ENCODE results near the gene KRTAP10-4. TPM values are rescaled to one million over a fixed set of nuclear protein-coding genes. Genes with fewer than 3 reads are reported as not detected.

The KRTAP10-4 gene
- total and polyA plus RNA-seq, 2 of the 4 experiments (the other 2 are of a cell fraction) = not detected

GRCh38 chr21:44530903-44531605, 42.5 kb upstream of the KRTAP10-4 start:
- no peak for TF ChIP-seq CHD1 (IDR thresholded peaks at IDR 0.05; ENCODE audit: low read depth, low read length)
- no peak for TF ChIP-seq CTCF (conservative IDR thresholded peaks at IDR 0.05; ENCODE audit: low read depth, low read length)
- TF ChIP-seq RCOR1 (IDR thresholded peaks at IDR 0.05; ENCODE audit: insufficient replicate concordance, low read length) = no peak
- no peak for TF ChIP-seq USF2 (IDR thresholded peaks at IDR 0.05; ENCODE audit: low read depth, low read length)
- no peak for TF ChIP-seq MXI1 (IDR thresholded peaks at IDR 0.05; ENCODE audit: borderline replicate concordance, low read depth, low read length)
- TF ChIP-seq MAFK (IDR thresholded peaks at IDR 0.05; ENCODE audit: low read depth, low read length) = no peak
- no peak for TF ChIP-seq RAD21 (IDR thresholded peaks at IDR 0.05; ENCODE audit: low read length)
- TF ChIP-seq, protein P1, sequence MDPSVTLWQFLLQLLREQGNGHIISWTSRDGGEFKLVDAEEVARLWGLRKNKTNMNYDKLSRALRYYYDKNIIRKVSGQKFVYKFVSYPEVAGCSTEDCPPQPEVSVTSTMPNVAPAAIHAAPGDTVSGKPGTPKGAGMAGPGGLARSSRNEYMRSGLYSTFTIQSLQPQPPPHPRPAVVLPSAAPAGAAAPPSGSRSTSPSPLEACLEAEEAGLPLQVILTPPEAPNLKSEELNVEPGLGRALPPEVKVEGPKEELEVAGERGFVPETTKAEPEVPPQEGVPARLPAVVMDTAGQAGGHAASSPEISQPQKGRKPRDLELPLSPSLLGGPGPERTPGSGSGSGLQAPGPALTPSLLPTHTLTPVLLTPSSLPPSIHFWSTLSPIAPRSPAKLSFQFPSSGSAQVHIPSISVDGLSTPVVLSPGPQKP (IDR thresholded peaks at IDR 0.05; ENCODE audit: borderline replicate concordance, low read depth, low read length) = no peak
- TF ChIP-seq RFX5 (IDR thresholded peaks at IDR 0.05; ENCODE audit: low read depth, low read length) = no peak
- TF ChIP-seq MAZ (IDR thresholded peaks at IDR 0.05; ENCODE audit: borderline replicate concordance, low read depth, low read length) = no peak
- no peak for TF ChIP-seq FOS (IDR thresholded peaks at IDR 0.05; ENCODE audit: low read depth, low read length)
- TF ChIP-seq NFE2L2 (IDR thresholded peaks at IDR 0.05; ENCODE audit: low read depth, low read length) = no peak

More at GRCh38 chr21:44530903-44531605, 42.5 kb upstream of the KRTAP10-4 start:
- 56% methylated on average over 9 of the region's 23 CpGs; no CpG with 5 or more reads in 1 of the 2 experiments for WGBS, 2 experiments (ENCODE audit: extremely low coverage in 2 of 2, insufficient read length in 1 of 2)
- in situ Hi-C loops (cut with MboI; ENCODE audit: low sequenced_read_pairs) (no loop called here), dilution Hi-C loops (cut with HindIII; ENCODE audit: low sequenced_read_pairs, unreplicated experiment) (no loop called here), intact Hi-C loops (cut with micrococcal nuclease) (no loop called here)
- H2BK120ac ChIP-seq (ENCODE audit: low read depth, low read length) = no peak overlapping the region
- BruUV-seq (replicated peaks) = no TSS peak
- H3K14ac ChIP-seq (replicated peaks; ENCODE audit: low read depth, low read length) = no peak overlapping the region
- H3K56ac ChIP-seq (ENCODE audit: extremely low read depth, insufficient read depth, low read length) = no peak overlapping the region
- peaks cover 22% of the 10 kb centered on the region; the same call in 1 of the 2 replicates for H3K9me3 ChIP-seq (ENCODE audit: control insufficient read depth, insufficient read depth, low read length)
- H3K9ac ChIP-seq (ENCODE audit: low read depth, low read length) = no peak overlapping the region
- H3K27me3 ChIP-seq (ENCODE audit: control insufficient read depth, insufficient read depth, low read length) = 0 out of 2 replicates have a peak, but pooled peaks cover 2% of the 10 kb centered on the region
- H3K4ac ChIP-seq (ENCODE audit: low read depth, low read length) = no peak overlapping the region
- no peak for ATAC-seq (ENCODE audit: low read depth)
- H3K18ac ChIP-seq (ENCODE audit: low read depth, low read length) = no peak overlapping the region
- ChIA-PET CTCF (no interaction called here), POLR2A (ENCODE audit: unreplicated experiment) (no interaction called here)
- H4K20me1 ChIP-seq (ENCODE audit: insufficient read depth, low read length) = no peaks in the 10 kb centered on the region
- H4K8ac ChIP-seq (ENCODE audit: low read depth in 2 of 2, low read length in 2 of 2) = no peak overlapping the region
- H2BK15ac ChIP-seq (ENCODE audit: low read depth, low read length) = no peak overlapping the region
- no peaks in the 10 kb centered on the region for H3K36me3 ChIP-seq (ENCODE audit: control insufficient read depth, insufficient read depth, low read length)
- no peaks in the 10 kb centered on the region for H3K9me1 ChIP-seq (ENCODE audit: insufficient read depth, low read length)
- H4K91ac ChIP-seq (ENCODE audit: insufficient read depth, low read depth, low read length) = no peak overlapping the region
- H2BK5ac ChIP-seq (ENCODE audit: low read depth, low read length, poor library complexity, severe bottlenecking) = no peak overlapping the region
- no peaks in the 10 kb centered on the region for H3K4me1 ChIP-seq (ENCODE audit: control insufficient read depth, insufficient read depth, low read length)
- no peak overlapping the region for H2AK9ac ChIP-seq (replicated peaks; ENCODE audit: low read depth, low read length, poor library complexity)
- H3K79me1 ChIP-seq (ENCODE audit: low read depth in 1 of 2, low read length in 2 of 2) = no peaks in the 10 kb centered on the region
- no peak overlapping the region for H3K27ac ChIP-seq (ENCODE audit: insufficient read depth, low read length)
- H2BK20ac ChIP-seq (ENCODE audit: low read depth, low read length) = no peak overlapping the region
- H2AK5ac ChIP-seq (ENCODE audit: low read depth, low read length) = no peak overlapping the region
- no peak overlapping the region for H3K23ac ChIP-seq (ENCODE audit: low read depth, low read length)
- no peak overlapping the region for H4K5ac ChIP-seq (ENCODE audit: low read depth, low read length)
- H2AFZ ChIP-seq (replicated peaks; ENCODE audit: low read length, poor library complexity) = no peak overlapping the region
- no peak for DNase-seq
- H3K4me2 ChIP-seq (ENCODE audit: low read depth, low read length) = no peak overlapping the region
- no peak overlapping the region for H3K4me3 ChIP-seq (ENCODE audit: insufficient read depth, low read depth, low read length)

All from IMR-90 (cell line).